22Rv1 (cell line): ENCODE results near the gene SLCO3A1.
"Not testable (repeated sequence)": the region's sequence is repeated elsewhere in the genome, so short reads cannot be mapped to it uniquely, and the experiment has no call there.

Source experiments
- H3K27ac ChIP-seq: fragments of 450-650 bp; 2 replicates; pipeline ENCODE4 v1.5.1; 2017
- CTCF ChIP-seq: fragments of 450-650 bp; IDR thresholded peaks from 2 replicates; pipeline ENCODE4 v1.5.1; 2017; ENCODE audit warnings: mild to moderate bottlenecking
- ZFX ChIP-seq: fragments of 450-650 bp; IDR thresholded peaks from 2 replicates; pipeline ENCODE4 v1.6.1; 2017; ENCODE audit warnings: antibody characterized with exemption, borderline replicate concordance

Gene SLCO3A1

GRCh38 chr15:92062505-92062904 lies 209.0 kb downstream of the SLCO3A1 start:
- H3K27ac ChIP-seq = no peak overlapping the region
- TF ChIP-seq ZFX (no peak), CTCF (no peak)

- no peak for TF ChIP-seq CTCF
- no peak overlapping the region for H3K27ac ChIP-seq
Observed at GRCh38 chr15:92068121-92068520, 214.6 kb downstream of the SLCO3A1 start.

GRCh38 chr15:92069308-92070250 lies 216.1 kb downstream of the SLCO3A1 start:
- H3K27ac ChIP-seq = no peak overlapping the region
- TF ChIP-seq CTCF = no peak
- TF ChIP-seq ZFX = no peak

- H3K27ac ChIP-seq = not testable (repeated sequence)
Observed at GRCh38 chr15:92070251-92070650, 216.7 kb downstream of the SLCO3A1 start.

GRCh38 chr15:92071045-92071634 lies 217.6 kb downstream of the SLCO3A1 start:
- no peak for TF ChIP-seq CTCF
- no peak for TF ChIP-seq ZFX
- H3K27ac ChIP-seq = no peak overlapping the region

- no peak overlapping the region for H3K27ac ChIP-seq
- TF ChIP-seq CTCF = no peak
Observed at GRCh38 chr15:92073044-92073785, 219.7 kb downstream of the SLCO3A1 start.

GRCh38 chr15:92074101-92074500 lies 220.6 kb downstream of the SLCO3A1 start:
- no peak for TF ChIP-seq CTCF
- no peak for TF ChIP-seq ZFX
- H3K27ac ChIP-seq = no peak overlapping the region
